GM23338 (cell line): ENCODE data around the gene CCDC39. TPM values are rescaled to one million over a fixed set of nuclear protein-coding genes. Genes with fewer than 3 reads are reported as not detected.

Experiments used
- ATAC-seq: fragments of 200-7000 bp; cut with Tn5 transposase; 3 replicates; pipeline ENCODE4 v1.9.1; 2020
- DNase-seq: peaks from one replicate; pipeline ENCODE4 v3.0.0-alpha.2; 2015; ENCODE audit warnings: low spot score
- H2AFZ ChIP-seq: fragments of 200-600 bp; sonication (generic); 2 replicates; pipeline ENCODE4 v1.8.0; 2016; ENCODE audit warnings: antibody characterized with exemption, mild to moderate bottlenecking, moderate library complexity
- H3F3A ChIP-seq: fragments of 200-600 bp; sonication (generic); replicated peaks from 2 replicates; pipeline ENCODE4 v1.8.0; 2017; ENCODE audit warnings: antibody characterized with exemption, mixed run types, low read depth
- H3K27ac ChIP-seq: fragments of 200-600 bp; sonication (generic); 2 replicates; pipeline ENCODE4 v1.6.1; 2016; ENCODE audit warnings: low read depth
- H3K27me3 ChIP-seq: fragments of 200-600 bp; sonication (generic); 2 replicates; pipeline ENCODE4 v1.8.0; 2016; ENCODE audit warnings: mild to moderate bottlenecking, mixed run types, moderate library complexity; ENCODE audit not compliant: insufficient read depth
- H3K36me3 ChIP-seq: fragments of 200-600 bp; sonication (generic); 2 replicates; pipeline ENCODE4 v1.8.0; 2016; ENCODE audit warnings: mild to moderate bottlenecking; ENCODE audit not compliant: insufficient read depth
- H3K4me1 ChIP-seq: fragments of 200-600 bp; sonication (generic); 2 replicates; pipeline ENCODE4 v1.8.0; 2016; ENCODE audit warnings: mild to moderate bottlenecking, moderate library complexity; ENCODE audit not compliant: insufficient read depth
- H3K4me2 ChIP-seq: fragments of 200-600 bp; sonication (generic); 2 replicates; pipeline ENCODE4 v1.7.1; 2017; ENCODE audit warnings: mixed run types
- H3K4me3 ChIP-seq: fragments of 200-600 bp; sonication (generic); 2 replicates; pipeline ENCODE4 v1.6.1; 2016; ENCODE audit warnings: mixed run types
- H3K79me2 ChIP-seq: fragments of 200-600 bp; sonication (generic); replicated peaks from 2 replicates; pipeline ENCODE4 v1.8.0; 2017; ENCODE audit warnings: mild to moderate bottlenecking; ENCODE audit not compliant: insufficient read depth
- H3K9me2 ChIP-seq: fragments of 200-600 bp; sonication (generic); 2 replicates; pipeline ENCODE4 v1.8.0; 2017; ENCODE audit not compliant: insufficient read depth
- H4K20me1 ChIP-seq: fragments of 200-600 bp; sonication (generic); replicated peaks from 2 replicates; pipeline ENCODE4 v1.8.0; 2017; ENCODE audit warnings: mild to moderate bottlenecking; ENCODE audit not compliant: insufficient read depth
- H3K27ac Mint-ChIP-seq: 2 replicates; pipeline ENCODE4 v1.8.0; 2020; ENCODE audit warnings: inconsistent platforms, mild to moderate bottlenecking, moderate library complexity, mixed read lengths
- H3K27me3 Mint-ChIP-seq: 3 replicates; pipeline ENCODE4 v1.8.0; 2022; ENCODE audit warnings: low read depth, mild to moderate bottlenecking, moderate library complexity, mixed read lengths, inconsistent platforms; ENCODE audit not compliant: insufficient read depth, poor library complexity
- H3K36me3 Mint-ChIP-seq: 3 replicates; pipeline ENCODE4 v1.8.0; 2021; ENCODE audit warnings: low read depth, mild to moderate bottlenecking, inconsistent platforms, moderate library complexity, mixed read lengths
- H3K4me1 Mint-ChIP-seq: 3 replicates; pipeline ENCODE4 v1.8.0; 2020; ENCODE audit warnings: mild to moderate bottlenecking, inconsistent platforms, mixed read lengths
- H3K4me3 Mint-ChIP-seq: 3 replicates; pipeline ENCODE4 v1.8.0; 2021; ENCODE audit warnings: moderate library complexity, mild to moderate bottlenecking, inconsistent platforms, mixed read lengths
- H3K9me3 Mint-ChIP-seq: 3 replicates; pipeline ENCODE4 v1.8.0; 2020; ENCODE audit warnings: moderate library complexity, mild to moderate bottlenecking, inconsistent platforms, mixed read lengths
- CTCF ChIP-seq, 2 experiments: fragments of 200-600 bp in 1 of 2; sonication (generic) in 1 of 2; conservative IDR thresholded peaks; 2 replicates each; pipeline versions ENCODE4 v1.5.1 to v1.6.1; 2016 to 2017; ENCODE audit warnings: antibody characterized with exemption in 2 of 2, low read depth in 2 of 2, mild to moderate bottlenecking in 2 of 2, moderate library complexity in 1 of 2
- ETS1 ChIP-seq: IDR thresholded peaks from 2 replicates; pipeline ENCODE4 v1.6.1; 2016; ENCODE audit warnings: antibody characterized with exemption
- EZH2 ChIP-seq: fragments of 200-600 bp; sonication (generic); IDR thresholded peaks from one replicate; pipeline ENCODE4 v1.8.0; 2017; ENCODE audit warnings: antibody characterized with exemption, mild to moderate bottlenecking, low read depth; ENCODE audit not compliant: unreplicated experiment
- EZH2phosphoT487 ChIP-seq: fragments of 200-600 bp; sonication (generic); IDR thresholded peaks from one replicate; pipeline ENCODE4 v1.8.1; 2018; ENCODE audit warnings: antibody characterized with exemption; ENCODE audit not compliant: unreplicated experiment
- JUNB ChIP-seq: IDR thresholded peaks from one replicate; pipeline ENCODE4 v1.6.1; 2016; ENCODE audit warnings: antibody characterized with exemption; ENCODE audit not compliant: unreplicated experiment
- NANOG ChIP-seq: IDR thresholded peaks from 2 replicates; pipeline ENCODE4 v1.6.1; 2016; ENCODE audit warnings: antibody characterized with exemption, borderline replicate concordance
- POLR2AphosphoS5 ChIP-seq: IDR thresholded peaks from 2 replicates; pipeline ENCODE4 v1.6.1; 2016; ENCODE audit warnings: antibody characterized with exemption, low read depth
- ZNF114 ChIP-seq: fragments of 250-450 bp; sonication (Bioruptor Pico); IDR thresholded peaks from 2 replicates; pipeline ENCODE4 v1.5.0; 2020; ENCODE audit warnings: mild to moderate bottlenecking, moderate library complexity
- ZNF331 ChIP-seq: fragments of 250-450 bp; sonication (Bioruptor Pico); IDR thresholded peaks from 2 replicates; pipeline ENCODE4 v1.5.0; 2020; ENCODE audit warnings: low read depth, mild to moderate bottlenecking, moderate library complexity
- ZNF462 ChIP-seq: fragments of 250-450 bp; sonication (Bioruptor Pico); IDR thresholded peaks from 2 replicates; pipeline ENCODE4 v1.5.0; 2020; ENCODE audit warnings: mild to moderate bottlenecking, moderate library complexity
- polyA plus RNA-seq: library from polyadenylated mRNA; unstranded; fragments of >200 nt; fragmentation: Nextera tagmentation; extraction: Ambion mirVana; gene quantifications from 2 replicates; pipeline ENCODE4 v1.2.1, GENCODE V29; 2016
- total RNA-seq: library from RNA; depleted of rRNA; stranded (reverse); fragments of >200 nt; shearing (Covaris generic); gene quantifications from 2 replicates; pipeline ENCODE4 v1.2.3, GENCODE V29; 2014

The CCDC39 gene
- total and polyA plus RNA-seq, 2 experiments from 2014 or later: 0.52 to 2.6 TPM

- TF ChIP-seq ETS1 (no peak), NANOG (no peak)
Measured at GRCh38 chr3:180617049-180617448, 62.2 kb downstream of the CCDC39 start (continued).

- Histone ChIP-seq H3K9me2 (no peaks in the 10 kb centered on the region), H3F3A (no peaks in the 10 kb centered on the region), H3K36me3 (peaks cover 5% of the 10 kb centered on the region; the same call in 1 of the 2 replicates), H3K4me1 (no peaks in the 10 kb centered on the region), H3K27ac (no peak overlapping the region), H4K20me1 (0 out of 2 replicates have a peak, but pooled peaks cover 3% of the 10 kb centered on the region), H2AFZ (no peak overlapping the region), H3K4me3 (no peak overlapping the region), H3K4me2 (no peak overlapping the region), H3K27me3 (no peaks in the 10 kb centered on the region), H3K79me2 (no peaks in the 10 kb centered on the region)
- no peak for DNase-seq
- no peak overlapping the region for H3K4me3 Mint-ChIP-seq
- H3K9me3 Mint-ChIP-seq: no peaks in the 10 kb centered on the region
- H3K27me3 Mint-ChIP-seq: no peaks in the 10 kb centered on the region
- no peak overlapping the region for H3K27ac Mint-ChIP-seq
- no peak for ATAC-seq
- H3K4me1 Mint-ChIP-seq: no peaks in the 10 kb centered on the region
- no peak for TF ChIP-seq NANOG
- TF ChIP-seq CTCF (conservative IDR thresholded peaks at IDR 0.05; ENCODE audit: low read depth in 2 of 2): no peak
- no peak for TF ChIP-seq POLR2AphosphoS5
- no peak for TF ChIP-seq EZH2
- TF ChIP-seq EZH2phosphoT487: no peak
- peaks cover 15% of the 10 kb centered on the region; the same call in 2 of the 3 replicates for H3K36me3 Mint-ChIP-seq
Measured at GRCh38 chr3:180615954-180616353, 63.3 kb downstream of the CCDC39 start.

- Histone ChIP-seq H3K4me3 (no peak overlapping the region), H3K27ac (no peak overlapping the region), H2AFZ (no peak overlapping the region), H4K20me1 (0 out of 2 replicates have a peak, but pooled peaks cover 3% of the 10 kb centered on the region), H3F3A (no peaks in the 10 kb centered on the region), H3K4me2 (no peak overlapping the region), H3K4me1 (no peaks in the 10 kb centered on the region), H3K79me2 (no peaks in the 10 kb centered on the region), H3K9me2 (no peaks in the 10 kb centered on the region), H3K27me3 (no peaks in the 10 kb centered on the region), H3K36me3 (peaks cover 33% of the 10 kb centered on the region)
- no peaks in the 10 kb centered on the region for H3K9me3 Mint-ChIP-seq
- no peak overlapping the region for H3K27ac Mint-ChIP-seq
- ATAC-seq (no peak), DNase-seq (no peak)
- peaks cover 41% of the 10 kb centered on the region for H3K36me3 Mint-ChIP-seq
- H3K4me3 Mint-ChIP-seq: no peak overlapping the region
- H3K27me3 Mint-ChIP-seq: no peaks in the 10 kb centered on the region
- H3K4me1 Mint-ChIP-seq: no peaks in the 10 kb centered on the region
- TF ChIP-seq ZNF331 (CRISPR knock-in tag) (no peak), ZNF114 (no peak), EZH2phosphoT487 (no peak), EZH2 (no peak), ETS1 (no peak), JUNB (no peak), ZNF462 (CRISPR knock-in tag) (no peak)
Measured at GRCh38 chr3:180612364-180612763, 66.9 kb downstream of the CCDC39 start.
